ENCODE measurements around the gene BIRC5.

The BIRC5 gene

GRCh38 chr17:78184351-78184750, 29.7 kb upstream of the BIRC5 start:
- DNase-seq, result no peak

- no peak for DNase-seq
Observed at GRCh38 chr17:78184868-78185267, 29.2 kb upstream of the BIRC5 start.

DNA sequence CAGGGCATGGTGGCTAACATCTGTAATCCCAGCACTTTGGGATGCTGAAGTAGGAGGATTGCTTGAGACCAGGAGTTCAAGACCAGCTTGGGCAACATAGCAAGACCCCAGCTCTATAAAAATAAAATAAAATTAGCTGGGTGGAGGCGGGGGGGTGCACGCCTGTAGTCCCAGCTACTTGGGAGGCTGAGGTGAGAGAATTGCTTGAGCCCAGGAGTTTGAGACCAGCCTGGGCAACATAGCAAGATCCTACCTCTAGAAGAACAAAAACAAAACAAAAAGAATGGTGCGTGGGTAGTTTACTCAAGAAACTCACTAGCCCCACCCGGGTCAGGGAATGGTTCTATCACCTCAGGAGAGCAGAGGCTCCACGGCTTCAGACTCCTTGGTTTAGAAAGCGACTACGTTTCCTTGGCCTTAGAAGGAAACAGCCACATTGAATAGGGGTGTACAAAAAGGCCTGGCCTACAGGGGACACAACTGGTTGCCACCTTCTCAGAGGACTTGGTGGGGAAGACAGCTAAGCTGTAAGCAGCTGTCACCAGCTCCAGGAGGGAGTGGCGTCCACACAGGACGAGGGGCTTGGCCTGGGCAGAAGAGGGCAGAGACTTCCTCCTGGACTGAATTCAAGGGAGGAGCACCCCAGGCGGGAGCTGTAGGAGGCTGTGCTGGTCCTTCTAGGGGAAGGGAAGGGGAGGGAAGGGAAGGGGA, 27.9 kb upstream of the BIRC5 start:
- DNase-seq, result no peak

GRCh38 chr17:78186692-78187595, 27.1 kb upstream of the BIRC5 start, which contains the start of the genes AFMID and TK1:
Gene AFMID, plus strand, starts transcription at chr17:78187362. Its CDS starts 9 bp downstream, at chr17:78187371.
Gene TK1, minus strand, starts transcription at chr17:78187052. Its CDS starts 58 bp downstream, at chr17:78186994.
- peak; percentile 77 for DNase-seq

- no peak for DNase-seq
Observed at GRCh38 chr17:78196716-78197115, 17.3 kb upstream of the BIRC5 start.

DNA sequence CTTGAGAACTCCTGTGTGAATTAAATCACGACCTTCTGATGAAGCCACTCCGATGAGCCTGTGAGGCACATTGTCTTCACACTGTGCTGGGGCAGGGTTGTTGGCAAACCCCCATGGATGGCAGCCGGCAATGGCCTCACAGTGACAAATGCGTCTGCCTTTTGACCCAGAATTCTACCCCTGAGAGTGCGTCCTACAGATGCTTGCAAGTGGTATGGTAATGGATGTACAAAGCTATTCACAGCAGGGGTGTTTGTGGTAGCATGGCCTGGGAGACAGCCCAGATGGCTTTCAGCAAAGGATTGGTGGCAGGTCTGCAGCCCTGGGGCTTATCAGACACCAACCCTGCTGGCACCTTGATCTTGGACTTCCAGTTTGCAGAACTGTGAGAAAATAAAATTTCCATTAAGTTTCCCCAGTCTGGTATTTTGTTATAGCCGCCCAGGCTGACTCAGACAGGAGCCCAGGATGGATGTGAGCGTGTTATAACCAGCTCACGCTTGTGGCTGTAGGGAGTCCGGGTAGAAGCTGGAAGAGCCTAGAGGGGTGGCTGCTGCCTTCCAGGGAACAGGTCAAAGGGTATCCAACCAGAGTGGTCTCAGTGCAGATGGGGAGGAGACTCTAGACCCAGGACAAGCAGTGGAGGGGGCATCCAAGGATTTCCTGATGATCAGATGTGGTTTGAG, 16.8 kb upstream of the BIRC5 start:
- DNase-seq, result no peak

DNA sequence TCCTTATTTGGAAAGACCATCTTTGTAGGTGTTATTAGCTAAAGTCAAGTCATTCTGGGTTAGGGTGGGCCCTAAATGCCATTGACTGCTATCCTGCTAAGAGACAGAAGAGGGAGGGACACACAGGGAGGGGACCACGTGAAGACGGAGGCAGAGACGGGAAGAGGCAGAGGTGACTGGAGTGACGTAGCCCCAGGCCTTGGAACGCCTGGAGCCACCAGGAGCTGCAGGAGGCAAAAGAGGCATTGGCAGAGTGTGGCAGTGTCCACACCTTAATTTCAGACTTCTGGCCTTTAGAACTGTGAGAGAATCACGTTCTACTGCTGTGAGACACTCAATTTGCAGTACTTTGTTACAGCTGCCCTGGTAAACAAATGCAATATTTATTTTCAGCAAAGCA, 13.6 kb upstream of the BIRC5 start:
- DNase-seq, result no peak

- no peak for DNase-seq
Observed at GRCh38 chr17:78202666-78203065, 11.4 kb upstream of the BIRC5 start.

DNA sequence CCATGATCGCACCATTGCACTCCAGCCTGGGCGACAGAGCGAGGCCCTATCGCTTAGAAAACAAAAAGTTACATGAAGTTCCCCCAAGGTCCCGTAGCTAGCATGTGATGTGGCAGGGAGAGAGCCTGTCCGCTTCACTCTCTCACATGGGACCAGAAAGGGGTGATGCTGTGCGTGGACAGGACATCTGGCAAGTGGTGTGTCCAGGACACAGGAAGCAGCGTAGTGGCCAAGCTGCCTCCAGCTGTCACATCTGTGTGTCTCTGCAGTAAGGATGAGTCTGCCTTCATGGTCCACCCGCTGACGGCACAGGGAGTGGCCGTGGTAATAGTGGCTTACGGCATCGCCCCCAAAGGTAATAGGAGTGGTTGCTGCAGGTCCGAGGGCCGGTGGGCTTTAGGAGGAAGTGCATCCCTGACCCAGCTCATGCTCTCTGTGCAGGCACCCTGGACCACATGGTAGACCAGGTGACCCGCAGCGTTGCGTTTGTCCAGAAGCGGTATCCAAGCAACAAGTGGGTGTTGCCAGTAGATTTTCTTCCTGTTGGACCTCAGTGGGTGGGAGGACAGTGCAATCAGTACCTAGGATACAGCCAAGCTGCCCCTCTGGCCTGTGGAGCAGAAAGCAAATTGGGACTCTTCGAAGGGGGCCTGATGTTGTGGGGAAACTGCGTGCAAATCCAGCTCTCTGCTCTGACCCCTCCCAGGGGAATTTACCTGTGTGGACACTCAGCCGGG, 9.5 kb upstream of the BIRC5 start:
- DNase-seq, result no peak

DNA sequence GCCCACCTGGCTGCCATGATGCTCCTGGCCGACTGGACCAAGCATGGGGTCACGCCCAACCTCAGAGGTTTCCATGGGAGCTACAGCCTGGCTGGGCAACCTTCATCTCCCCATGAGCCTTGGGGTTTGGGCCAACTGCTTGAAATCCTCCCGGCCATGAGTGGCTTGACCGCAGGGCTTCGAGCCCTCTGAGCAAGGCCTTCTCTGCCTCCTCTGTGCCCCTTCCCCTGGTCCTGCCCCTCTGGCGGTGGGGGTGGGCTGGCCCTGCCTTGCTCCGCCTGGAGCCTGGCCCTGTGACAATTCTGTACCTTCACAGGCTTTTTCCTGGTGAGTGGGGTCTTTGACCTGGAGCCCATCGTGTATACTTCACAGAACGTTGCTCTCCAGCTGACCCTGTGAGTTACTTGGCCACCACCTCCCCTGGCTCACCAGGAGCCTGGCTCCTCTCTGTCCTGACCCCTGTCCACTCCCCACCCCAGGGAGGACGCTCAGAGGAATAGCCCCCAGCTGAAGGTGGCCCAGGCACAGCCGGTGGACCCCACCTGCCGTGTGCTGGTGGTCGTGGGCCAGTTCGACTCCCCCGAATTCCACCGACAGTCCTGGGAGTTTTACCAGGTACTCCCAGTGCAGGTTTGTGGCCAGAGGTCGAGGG, 8.8 kb upstream of the BIRC5 start:
- DNase-seq, result no peak

DNA sequence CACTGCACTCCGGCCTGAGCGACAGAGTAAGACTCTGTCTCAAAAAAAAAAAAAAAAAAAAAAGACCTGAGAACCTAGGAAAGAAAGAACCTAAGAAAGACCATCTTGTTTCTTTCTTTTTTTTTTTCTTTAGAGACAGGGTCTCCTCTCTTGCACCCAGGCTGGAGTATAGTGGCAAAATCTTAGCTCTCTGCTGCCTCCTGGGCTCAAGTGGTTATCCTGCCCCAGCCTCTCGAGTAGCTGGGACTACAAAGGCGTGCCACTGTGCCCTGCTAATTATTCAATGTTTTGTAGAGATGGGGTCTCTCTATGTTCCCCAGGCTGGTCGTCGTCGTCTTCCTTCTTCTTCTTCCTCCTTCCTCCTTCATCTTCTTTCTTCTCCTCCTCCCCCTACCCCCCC, 7.8 kb upstream of the BIRC5 start:
- DNase-seq, result no peak

- DNase-seq, result no peak
Observed at GRCh38 chr17:78208486-78208885, 5.6 kb upstream of the BIRC5 start.

- DNase-seq, result no peak
Observed at GRCh38 chr17:78210111-78210510, 3.9 kb upstream of the BIRC5 start.

GRCh38 chr17:78211032-78211431, 3.0 kb upstream of the BIRC5 start:
- no peak for DNase-seq

- no peak for DNase-seq
Observed at GRCh38 chr17:78214706-78215061, 631 bp downstream of the BIRC5 start.

- no peak for DNase-seq
Observed at GRCh38 chr17:78219396-78220150, 5.5 kb downstream of the BIRC5 start.

DNA sequence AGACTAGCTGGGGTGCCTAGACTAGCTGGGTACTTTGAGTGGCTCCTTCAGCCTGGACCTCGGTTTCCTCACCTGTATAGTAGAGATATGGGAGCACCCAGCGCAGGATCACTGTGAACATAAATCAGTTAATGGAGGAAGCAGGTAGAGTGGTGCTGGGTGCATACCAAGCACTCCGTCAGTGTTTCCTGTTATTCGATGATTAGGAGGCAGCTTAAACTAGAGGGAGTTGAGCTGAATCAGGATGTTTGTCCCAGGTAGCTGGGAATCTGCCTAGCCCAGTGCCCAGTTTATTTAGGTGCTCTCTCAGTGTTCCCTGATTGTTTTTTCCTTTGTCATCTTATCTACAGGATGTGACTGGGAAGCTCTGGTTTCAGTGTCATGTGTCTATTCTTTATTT, 9.0 kb downstream of the BIRC5 start:
- DNase-seq, result no peak

- DNase-seq, result no peak
Observed at GRCh38 chr17:78223765-78224164, 9.7 kb downstream of the BIRC5 start.

- DNase-seq, result no peak
Observed at GRCh38 chr17:78224231-78225087, 10.4 kb downstream of the BIRC5 start.

DNA sequence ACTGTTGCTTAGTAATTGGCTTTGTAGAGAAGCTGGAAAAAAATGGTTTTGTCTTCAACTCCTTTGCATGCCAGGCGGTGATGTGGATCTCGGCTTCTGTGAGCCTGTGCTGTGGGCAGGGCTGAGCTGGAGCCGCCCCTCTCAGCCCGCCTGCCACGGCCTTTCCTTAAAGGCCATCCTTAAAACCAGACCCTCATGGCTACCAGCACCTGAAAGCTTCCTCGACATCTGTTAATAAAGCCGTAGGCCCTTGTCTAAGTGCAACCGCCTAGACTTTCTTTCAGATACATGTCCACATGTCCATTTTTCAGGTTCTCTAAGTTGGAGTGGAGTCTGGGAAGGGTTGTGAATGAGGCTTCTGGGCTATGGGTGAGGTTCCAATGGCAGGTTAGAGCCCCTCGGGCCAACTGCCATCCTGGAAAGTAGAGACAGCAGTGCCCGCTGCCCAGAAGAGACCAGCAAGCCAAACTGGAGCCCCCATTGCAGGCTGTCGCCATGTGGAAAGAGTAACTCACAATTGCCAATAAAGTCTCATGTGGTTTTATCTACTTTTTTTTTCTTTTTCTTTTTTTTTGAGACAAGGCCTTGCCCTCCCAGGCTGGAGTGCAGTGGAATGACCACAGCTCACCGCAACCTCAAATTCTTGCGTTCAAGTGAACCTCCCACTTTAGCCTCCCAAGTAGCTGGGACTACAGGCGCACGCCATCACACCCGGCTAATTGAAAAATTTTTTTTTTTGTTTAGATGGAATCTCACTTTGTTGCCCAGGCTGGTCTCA, 11.2 kb downstream of the BIRC5 start:
- DNase-seq, result no peak
